Astrocyte (in vitro differentiated cells and primary cell): ENCODE data around the gene TMEM229A.

Experiments
- CTCF ChIP-seq: IDR thresholded peaks from 2 replicates; pipeline ENCODE4 v1.5.1; 2011; ENCODE audit warnings: low read depth, mild to moderate bottlenecking, inconsistent platforms, low read length, moderate library complexity; ENCODE audit not compliant: insufficient read depth
- EZH2 ChIP-seq: IDR thresholded peaks from 2 replicates; pipeline ENCODE4 v1.6.1; 2012; ENCODE audit warnings: mild to moderate bottlenecking, low read length, inconsistent platforms; ENCODE audit not compliant: insufficient read depth

DNA sequence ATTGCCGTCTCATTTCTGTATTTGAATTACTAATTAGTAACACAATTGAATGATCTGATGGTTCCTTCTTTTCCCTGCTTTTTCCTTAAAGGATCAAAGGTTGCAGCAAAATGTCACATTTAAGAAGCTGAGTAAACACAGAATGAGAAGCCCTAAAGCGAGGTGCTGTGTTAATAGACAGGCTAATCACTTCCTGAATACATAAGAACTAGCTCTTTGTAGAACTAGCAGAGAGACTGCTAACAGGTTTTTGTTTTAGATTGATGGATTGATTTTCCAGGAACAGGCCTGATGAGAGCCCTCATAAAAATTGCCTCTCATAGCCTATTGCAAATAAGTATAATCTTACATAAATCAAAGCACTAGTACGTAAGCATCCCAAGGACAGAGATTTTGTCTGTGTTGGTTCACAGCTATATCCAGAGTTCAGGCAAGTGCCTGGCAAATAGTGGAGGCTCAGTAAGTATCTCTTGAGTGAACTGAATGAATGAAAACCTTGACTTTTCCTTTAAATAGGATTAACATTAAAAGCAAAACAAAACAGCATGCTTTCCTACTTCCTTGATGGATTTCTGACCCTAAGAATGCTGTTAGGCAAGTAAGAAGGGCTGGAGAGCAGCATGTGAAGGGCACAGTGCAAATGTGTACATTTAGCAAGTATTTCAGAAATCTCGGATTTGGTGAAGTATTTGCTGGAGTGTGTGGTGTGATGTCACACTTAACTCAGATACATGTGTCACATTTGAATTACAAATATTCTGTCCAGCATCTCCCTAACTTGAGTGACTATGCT lies 3.3 kb downstream of the TMEM229A start:
- no peak for TF ChIP-seq CTCF
- TF ChIP-seq EZH2, result no peak
